Activated T-helper 1 cell treated with anti-CD3 and anti-CD28 coated beads, Interleukin-2, amount 50 U/mL, for 16 hours (primary cell): ENCODE measurements around the gene EYS.
"Not testable (repeated sequence)": the region's sequence is repeated elsewhere in the genome, so short reads cannot be mapped to it uniquely, and the experiment has no call there.

Experiments used
- DNase-seq, 2 donors: peaks; one replicate each; pipeline ENCODE4 v3.0.0-alpha.2; 2020; ENCODE audit warnings: low read depth in 1 of 2, low spot score in 1 of 2

EYS gene

GRCh38 chr6:65469650-65470049 lies 237.4 kb downstream of the EYS start:
- no peak for DNase-seq

GRCh38 chr6:65468307-65468706 lies 238.7 kb downstream of the EYS start:
- DNase-seq = no peak

GRCh38 chr6:65461121-65461520 lies 245.9 kb downstream of the EYS start:
- no peak for DNase-seq

- DNase-seq = no peak
These were observed 254.7 kb downstream of the EYS start for GRCh38 chr6:65452333-65452732.

GRCh38 chr6:65450451-65450850 lies 256.6 kb downstream of the EYS start:
- DNase-seq = no peak

GRCh38 chr6:65449926-65450325 lies 257.1 kb downstream of the EYS start:
- DNase-seq = no peak

- DNase-seq = no peak
These were observed 258.2 kb downstream of the EYS start for GRCh38 chr6:65448866-65449265.

- no peak for DNase-seq
These were observed 270.7 kb downstream of the EYS start for GRCh38 chr6:65436281-65436680.

- DNase-seq = no peak
These were observed 290.4 kb downstream of the EYS start for GRCh38 chr6:65416621-65417020.

GRCh38 chr6:65410309-65410708 lies 296.7 kb downstream of the EYS start:
- DNase-seq = no peak

- DNase-seq = no peak
These were observed 304.5 kb downstream of the EYS start for GRCh38 chr6:65402564-65402963.

GRCh38 chr6:65399355-65400084 lies 307.5 kb downstream of the EYS start:
- no peak for DNase-seq

GRCh38 chr6:65398851-65399250 lies 308.2 kb downstream of the EYS start:
- DNase-seq = no peak

- DNase-seq = no peak
These were observed 356.5 kb downstream of the EYS start for GRCh38 chr6:65350530-65350929.

GRCh38 chr6:65302655-65303054 lies 404.4 kb downstream of the EYS start:
- DNase-seq = not testable (repeated sequence)

GRCh38 chr6:65299236-65299635 lies 407.8 kb downstream of the EYS start:
- no peak for DNase-seq

- DNase-seq = no peak
These were observed 411.2 kb downstream of the EYS start for GRCh38 chr6:65295812-65296211.

- no peak for DNase-seq
These were observed 417.5 kb downstream of the EYS start for GRCh38 chr6:65289491-65289890.

GRCh38 chr6:65285275-65285674 lies 421.8 kb downstream of the EYS start:
- no peak for DNase-seq

GRCh38 chr6:65280060-65280459 lies 427.0 kb downstream of the EYS start:
- DNase-seq = no peak

GRCh38 chr6:65262241-65262640 lies 444.8 kb downstream of the EYS start:
- DNase-seq = no peak

GRCh38 chr6:65259982-65260381 lies 447.0 kb downstream of the EYS start:
- no peak for DNase-seq

GRCh38 chr6:65259059-65259458 lies 448.0 kb downstream of the EYS start:
- no peak for DNase-seq
